Stimulated activated CD4-positive, alpha-beta T cell treated with anti-CD3 and anti-CD28 coated beads, Interleukin-2, amount 100 ng/mL, for 4 hours (primary cell): Measurements from ENCODE around the gene PRR5L.

Experiments
- DNase-seq: peaks from one replicate; pipeline ENCODE4 v3.0.0-alpha.2; 2020; ENCODE audit warnings: low read depth

Gene PRR5L, protein sequence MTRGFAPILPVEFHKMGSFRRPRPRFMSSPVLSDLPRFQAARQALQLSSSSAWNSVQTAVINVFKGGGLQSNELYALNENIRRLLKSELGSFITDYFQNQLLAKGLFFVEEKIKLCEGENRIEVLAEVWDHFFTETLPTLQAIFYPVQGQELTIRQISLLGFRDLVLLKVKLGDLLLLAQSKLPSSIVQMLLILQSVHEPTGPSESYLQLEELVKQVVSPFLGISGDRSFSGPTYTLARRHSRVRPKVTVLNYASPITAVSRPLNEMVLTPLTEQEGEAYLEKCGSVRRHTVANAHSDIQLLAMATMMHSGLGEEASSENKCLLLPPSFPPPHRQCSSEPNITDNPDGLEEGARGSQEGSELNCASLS

DNA sequence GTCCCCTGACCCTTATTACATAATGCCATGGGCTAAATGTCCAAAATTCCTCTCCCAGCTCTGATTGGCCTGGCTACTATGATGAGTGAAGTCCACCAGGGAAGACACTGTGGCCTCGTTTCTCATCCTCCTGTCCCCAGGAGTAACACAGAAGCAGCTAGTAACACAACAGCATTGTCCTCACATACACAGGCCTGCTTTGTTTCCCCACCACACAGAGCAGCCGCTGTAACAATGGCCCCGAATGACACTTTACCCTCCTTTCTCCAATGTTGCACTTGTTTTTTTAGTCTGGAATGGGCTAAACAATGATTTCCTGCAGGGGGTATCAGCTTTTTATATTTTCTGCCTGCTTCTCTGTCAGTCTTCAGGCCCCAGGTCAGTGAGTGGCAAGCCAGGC, at the start of gene PRR5L:
Gene PRR5L (plus strand): TSS at position 363 of the 400 bp plus-strand sequence. CDS start 104,834 bp downstream, outside the sequence.
- DNase-seq: no peak

DNA sequence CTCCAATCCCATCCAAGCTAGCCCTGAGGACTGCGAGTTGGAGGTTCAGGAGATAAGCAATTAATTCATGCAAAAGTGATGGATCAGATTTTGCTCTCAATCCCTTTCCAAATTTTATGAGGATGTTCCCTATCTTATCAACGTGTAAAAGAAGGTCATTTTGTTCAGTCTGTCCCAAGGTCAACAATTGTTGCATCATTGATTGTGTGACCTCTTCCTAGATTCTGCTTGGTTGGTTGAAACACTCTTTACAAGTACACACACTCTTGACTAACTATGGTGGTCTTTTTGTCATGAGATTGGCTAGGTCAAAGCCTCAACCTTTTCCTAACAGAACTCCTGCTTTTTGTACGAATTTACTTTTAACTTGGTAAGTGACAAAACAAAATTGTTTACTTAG, 48.6 kb upstream of the PRR5L start:
- no peak for DNase-seq

DNA sequence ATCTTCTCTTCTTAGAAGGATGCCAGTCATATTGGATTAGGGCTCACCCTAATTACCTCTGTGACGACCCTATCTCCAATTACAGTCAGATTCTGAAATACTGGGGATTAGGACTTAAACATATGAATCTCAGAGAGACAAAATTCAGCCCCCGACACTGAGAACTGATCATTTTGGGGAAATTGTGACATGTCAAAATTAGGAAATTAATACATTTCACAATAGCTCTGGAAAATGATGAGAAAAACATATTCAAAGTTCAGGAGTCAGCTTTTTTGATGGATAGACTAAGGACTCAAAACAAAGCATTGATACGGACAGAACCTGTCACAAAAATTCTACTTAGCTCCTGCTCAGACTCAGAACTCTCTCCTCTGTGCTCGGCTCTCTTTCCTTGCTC, 47.7 kb upstream of the PRR5L start:
- DNase-seq: no peak

DNA sequence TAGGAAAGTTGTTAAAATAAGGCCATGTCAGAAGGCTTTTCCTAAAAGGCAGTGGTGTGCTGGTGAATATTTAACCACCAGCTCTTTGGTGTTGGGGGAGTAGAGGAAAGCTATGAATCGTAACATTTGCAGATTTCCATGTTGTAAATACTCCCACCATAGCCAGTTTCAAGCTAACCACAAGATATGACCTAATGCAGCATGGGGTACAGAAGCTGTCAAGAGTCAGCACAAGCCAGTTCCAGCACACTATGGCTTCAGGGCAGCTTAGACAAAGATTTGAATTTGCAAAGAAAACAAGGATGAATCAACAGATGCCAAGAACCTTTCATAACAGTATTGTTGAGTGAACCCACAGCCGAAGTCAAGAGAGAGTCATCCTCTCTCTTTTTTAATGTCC, 46.8 kb upstream of the PRR5L start:
- no peak for DNase-seq

DNA sequence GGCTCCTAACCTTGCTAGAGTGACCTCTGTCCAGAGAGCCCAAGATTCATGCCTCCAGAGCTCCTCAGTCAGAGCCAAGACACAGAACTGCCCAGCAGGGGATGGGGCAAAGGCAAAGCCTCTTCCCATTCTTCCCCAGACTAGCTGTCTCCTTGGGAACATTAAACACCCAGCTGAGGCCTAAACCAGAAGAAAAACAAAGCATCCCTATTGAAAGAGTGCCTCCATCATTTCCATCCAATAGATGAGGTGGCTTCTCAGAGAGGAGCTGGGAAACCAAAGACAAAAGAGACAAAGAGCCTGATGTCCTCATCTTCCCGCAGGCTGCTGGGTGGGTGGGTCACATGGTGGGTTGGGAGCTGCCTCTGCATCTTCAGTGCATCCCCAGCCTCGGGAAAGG, 44.3 kb upstream of the PRR5L start:
- DNase-seq: no peak

DNA sequence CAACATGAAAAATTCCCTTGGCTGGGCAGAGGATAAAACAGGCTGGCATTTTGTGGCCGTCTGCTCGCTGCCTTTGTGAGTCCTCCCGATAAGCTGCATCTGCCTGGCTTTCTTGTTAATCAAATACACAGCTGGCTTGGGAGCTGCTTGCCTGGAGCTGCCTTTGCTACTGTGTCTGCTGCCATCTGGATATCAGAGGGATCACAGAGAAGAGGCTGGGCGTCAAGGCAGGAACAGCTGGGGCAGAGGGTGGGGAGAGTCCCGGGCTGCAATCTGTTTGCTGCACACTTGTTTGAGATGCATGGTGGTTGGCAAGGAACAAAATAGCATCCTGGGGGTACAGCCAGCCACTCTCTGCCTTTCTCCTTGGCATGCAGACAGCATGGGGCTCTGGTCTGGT, 42.9 kb upstream of the PRR5L start:
- DNase-seq: no peak

DNA sequence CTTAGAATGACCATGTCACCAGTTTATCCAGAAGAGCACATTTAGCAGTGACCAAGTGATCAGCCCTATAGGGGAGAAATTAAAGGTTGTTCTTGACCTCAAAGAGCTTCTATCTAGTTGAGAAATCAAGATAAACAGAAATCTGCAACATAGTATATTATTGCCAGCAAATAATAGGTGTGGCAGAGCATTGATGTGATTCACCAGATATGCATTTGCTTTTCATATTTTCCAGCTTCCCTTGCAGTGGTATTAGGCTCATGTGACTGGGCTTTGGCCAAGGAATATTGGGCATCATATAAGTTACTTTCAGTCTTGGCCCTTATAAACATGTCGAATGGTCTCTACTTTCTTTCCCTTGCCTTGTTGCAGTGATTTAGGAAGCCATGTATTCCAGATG, 41.4 kb upstream of the PRR5L start:
- DNase-seq: no peak

DNA sequence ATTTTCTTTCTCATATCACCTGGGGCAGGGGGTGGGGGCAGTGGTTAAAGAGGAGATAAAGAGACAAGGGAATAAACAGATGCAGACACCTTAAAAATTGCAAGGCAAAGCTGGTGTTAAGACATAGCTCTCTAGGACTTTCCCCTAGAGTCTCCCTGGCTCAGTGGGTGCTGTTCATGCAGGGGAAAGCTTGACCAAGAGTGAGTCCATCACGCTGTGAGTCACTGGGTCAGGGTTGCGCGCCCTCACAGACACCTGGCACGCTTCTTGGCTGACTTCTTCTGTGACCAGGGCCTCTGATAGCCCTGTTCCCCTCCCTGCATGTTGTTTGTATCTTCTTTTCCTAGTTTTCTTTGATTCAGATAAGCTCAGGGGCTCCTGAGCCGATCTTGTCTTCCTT, 38.7 kb upstream of the PRR5L start:
- no peak for DNase-seq

DNA sequence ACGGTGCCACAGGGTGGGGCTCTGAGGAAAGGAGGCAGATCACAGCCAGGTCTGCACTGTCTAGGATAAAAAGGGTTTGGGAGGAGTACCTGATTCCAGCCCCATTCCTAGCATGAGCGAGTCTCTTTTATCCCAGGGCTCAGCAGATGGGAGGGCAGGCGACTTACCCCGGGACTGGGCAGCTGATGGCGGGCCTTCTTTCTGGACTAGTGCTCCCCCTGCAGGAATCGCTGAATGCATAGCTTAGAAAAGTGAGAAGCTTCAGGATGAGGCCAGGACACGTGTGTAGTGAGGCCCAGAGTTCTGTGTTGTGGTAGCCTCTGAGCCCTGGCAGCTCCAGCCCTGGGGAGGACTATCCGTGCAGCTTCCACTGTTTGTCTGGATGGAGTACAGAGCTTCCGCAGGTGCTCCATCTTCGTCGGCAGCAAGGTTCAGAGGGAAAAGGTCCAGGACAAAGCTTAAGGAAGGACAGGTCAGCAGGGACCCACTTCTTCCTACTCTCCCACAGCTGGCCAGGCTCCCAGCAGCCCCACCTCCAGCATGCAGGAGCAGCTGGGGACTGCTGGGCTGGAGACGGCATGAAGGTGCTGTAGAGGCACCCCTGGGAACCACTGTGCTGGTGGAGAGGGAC, 37.2 kb upstream of the PRR5L start:
- no peak for DNase-seq

DNA sequence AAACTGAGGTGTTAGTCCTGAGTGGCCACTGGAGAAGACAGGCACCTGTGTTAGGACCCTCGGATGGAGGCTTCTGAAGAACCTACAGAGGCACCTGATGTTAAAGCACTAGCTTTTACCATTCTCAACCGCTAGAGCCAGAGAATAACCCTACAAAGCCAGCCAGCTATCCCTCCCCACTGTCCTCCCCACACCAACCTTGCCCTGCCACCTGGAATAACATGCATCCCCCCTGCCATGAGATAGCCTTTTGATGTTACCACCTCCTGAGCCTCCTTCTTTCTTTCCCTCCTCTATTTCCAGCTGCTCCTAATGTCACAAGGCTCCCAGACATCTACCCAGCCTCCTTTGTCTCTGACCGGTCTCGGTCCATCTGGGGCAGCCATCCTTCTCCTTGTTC, 35.0 kb upstream of the PRR5L start:
- DNase-seq: no peak

DNA sequence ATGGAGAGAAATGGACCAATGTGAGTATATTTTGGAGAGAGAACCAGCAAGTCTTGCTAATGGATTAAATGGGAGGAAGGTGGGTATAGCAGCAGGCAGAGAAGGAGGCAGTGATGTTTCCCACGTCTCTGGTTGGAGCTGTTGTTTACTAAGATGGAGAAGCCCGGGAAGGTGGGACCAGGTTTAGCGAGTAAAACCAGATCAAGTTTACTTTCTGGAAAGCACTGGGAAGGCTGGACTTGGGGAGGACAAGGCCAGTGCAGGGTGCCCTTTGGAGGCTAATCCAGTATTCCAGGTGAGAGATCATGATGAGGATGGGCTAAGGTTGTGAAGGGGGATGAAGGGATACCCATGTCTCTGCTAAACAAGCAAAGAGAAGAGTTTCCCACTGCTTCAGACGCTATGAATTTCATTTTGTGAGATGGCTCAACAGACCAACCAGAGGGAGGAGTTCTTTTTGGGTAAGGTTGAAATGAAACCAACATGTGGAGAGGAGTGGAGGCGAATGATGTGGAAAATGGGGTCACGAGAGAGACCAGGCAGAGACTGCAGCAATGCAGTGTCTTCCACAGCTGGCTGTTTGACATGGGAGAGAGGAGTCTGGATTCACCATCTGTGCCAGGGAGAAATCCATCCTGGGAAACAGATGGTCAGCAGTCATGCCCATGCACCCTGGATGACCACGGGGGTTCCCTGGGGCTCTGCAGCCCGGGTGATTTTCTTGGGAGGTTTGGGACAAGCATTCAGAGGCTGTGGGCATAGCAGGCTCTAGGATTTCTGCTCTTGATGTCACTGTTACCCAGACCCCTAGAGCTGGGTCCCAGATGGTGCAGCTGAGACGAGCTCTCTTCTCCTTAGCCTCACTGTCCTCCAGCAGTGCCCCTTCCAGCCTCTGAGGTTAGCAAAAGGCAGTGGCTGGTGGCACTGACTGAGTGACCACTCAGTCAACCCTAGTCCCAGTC, 31.8 kb upstream of the PRR5L start:
- DNase-seq: no peak

DNA sequence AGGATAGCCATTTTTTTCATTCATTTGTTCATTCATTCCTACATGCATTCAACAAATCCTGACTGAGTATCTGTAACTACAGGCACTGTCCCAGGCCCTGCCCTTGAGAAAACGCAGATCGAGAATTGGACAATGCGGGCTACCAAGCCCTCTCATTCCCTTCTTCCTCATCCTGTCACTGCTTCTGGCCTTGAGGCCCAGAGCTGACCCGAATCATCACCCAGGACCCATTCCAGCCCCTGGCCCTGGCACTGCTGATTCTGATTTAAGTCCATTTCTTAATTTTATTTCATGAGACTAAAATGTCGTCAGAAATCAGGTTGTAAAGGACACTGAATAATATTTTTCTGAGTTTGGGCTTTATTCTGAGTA, 31.1 kb upstream of the PRR5L start:
- no peak for DNase-seq

DNA sequence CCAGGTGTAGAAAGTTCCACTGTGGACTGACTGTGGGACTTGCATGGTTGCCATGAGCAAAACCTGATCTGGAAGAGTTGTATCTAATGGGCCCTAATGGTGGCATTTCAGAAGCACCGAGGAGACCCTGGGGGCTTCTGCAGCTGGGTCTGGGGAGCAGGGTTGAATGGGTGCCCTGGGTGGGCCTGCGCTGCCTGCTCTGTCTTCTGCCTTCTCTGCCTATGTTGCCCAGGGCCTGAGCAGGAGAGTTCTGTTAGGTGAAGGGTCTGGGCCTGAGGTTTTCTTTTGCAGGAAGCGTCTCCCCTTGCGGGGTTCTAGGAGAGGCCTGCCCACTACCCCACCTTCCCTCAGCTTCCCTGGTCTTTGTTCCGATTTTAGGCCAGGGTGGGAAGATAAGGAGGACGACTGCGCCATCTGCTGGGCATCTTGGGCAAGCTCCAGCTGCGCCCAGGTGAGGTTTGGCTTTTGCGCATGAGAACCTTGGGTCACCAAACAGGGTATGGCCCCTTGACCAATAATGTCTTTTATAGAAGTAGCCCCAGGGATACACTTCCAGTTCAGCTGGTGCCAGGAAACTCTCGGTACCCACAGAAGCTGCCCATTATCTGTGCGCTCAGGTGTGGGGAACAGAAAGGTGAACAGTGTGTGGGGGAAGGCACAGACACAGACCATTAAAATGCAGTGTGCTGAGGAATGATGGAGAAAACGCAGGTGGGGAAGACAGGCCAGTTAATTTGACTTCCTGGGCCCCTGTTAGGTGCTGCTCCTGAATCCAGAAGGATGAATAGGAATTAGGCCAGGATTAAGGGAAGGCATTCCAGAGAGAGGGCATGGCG, 30.1 kb upstream of the PRR5L start:
- peak; percentile 18 for DNase-seq

DNA sequence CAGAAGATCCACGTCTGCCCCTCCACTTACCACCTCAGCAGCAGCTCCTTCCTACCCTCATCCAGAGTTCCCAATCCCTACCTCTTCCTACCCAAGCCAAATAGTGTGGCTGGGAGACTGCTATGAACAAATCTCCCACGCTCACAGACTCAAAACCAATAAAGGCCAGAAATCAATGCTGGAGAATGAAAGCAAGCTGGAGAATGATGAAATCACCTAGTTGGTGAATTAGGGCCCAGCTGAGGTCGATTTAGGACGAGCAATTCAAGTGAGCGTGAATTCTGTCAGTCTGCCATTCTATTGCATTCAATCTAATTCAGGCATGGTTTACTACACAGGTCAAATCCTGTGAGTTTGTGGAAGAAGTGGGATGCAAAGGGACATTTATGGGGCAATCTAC, 29.3 kb upstream of the PRR5L start:
- no peak for DNase-seq

DNA sequence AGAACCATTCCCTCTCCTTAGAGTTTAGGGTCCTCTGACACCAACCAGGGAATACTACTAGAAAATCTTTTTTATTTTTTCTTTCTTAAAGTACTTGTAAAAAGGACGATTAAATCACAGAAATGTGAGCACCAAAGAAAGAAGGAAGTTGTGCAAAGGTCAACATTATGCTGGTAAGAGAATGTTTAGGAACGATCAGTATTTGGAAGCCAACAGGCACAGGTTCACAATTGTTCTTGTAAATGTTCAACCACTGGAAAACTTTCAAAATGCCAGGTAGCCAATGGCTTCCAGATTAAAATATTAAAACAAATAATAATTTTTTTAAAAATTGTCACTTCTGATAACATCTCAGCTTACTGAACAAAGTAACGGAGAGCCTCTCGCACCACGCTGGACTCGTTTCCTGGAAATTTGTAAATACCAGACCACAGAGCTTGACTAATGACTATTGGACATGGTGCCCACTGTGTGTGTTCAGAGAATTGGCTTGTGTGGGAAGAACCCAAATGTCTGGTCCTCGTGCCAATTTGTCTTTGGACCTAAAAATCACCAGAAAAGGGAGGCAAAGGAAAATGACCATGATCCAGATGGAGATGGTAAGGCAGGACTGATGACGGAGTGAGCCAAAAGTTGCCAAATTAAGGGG, 27.6 kb upstream of the PRR5L start:
- no peak for DNase-seq

DNA sequence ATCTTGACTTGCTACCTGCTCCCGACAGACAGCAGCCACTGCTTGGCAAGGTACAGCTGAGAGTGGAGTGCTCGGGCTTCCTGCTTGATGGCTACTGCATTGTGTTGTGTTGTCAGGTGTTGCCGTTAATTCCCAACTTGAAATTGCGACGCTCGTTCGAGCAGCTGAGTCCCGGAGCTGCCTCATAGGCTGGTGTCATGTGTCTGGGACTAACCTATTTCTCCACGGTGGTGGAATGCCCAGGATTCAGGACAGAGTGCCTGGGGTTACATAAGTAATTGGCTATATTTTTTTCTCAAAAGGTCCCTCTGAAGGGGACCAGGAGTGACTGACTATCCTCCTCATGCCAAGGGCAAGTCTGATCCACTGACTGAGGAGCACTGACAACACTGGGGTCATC, 25.4 kb upstream of the PRR5L start:
- no peak for DNase-seq

DNA sequence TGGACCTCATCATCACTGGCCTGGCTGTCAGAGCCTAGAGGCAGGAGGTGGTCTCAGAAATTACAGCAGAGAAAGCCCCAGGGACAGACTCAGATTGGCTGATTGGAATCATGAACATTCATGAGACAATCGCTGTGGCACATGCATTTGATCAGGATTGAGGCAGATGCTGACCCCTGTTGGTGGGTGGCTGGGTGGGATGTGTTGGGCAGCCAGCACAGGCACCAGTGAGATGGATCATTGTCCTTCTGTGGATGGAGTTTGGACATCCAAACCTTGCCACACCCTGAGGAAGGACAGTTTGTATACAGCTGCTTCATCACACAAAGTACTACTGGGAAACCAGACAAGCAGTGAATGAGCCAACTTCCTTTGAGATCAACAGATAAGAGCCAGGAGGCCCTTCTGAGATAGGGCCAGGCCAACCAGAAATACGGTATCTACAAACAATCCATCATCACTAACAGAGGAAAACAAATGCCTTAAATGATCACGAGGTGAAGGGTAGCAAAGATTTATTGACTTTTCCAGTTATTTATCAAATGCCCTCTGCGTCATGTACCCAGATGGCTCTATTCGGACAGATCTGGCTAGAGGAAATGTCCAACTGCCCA, 24.2 kb upstream of the PRR5L start:
- no peak for DNase-seq

DNA sequence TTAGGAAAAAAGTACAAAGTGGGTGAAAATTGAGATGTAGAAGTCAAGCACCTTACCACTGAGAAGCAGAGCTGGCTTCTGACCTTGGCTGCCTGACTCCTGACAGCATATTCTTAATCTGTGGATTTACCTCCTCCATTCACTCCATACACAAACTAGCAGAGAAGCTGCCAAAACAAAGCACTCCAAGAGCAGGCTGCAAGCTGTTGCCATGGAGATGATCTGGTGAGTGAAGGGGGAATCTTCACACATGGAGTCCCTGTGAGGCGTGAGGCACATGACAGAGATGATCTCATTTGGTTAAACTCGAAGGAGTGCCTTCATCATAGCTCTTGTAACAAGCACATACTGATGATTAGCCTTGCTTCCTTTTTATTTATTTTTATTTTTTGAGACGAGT, 23.0 kb upstream of the PRR5L start:
- no peak for DNase-seq

DNA sequence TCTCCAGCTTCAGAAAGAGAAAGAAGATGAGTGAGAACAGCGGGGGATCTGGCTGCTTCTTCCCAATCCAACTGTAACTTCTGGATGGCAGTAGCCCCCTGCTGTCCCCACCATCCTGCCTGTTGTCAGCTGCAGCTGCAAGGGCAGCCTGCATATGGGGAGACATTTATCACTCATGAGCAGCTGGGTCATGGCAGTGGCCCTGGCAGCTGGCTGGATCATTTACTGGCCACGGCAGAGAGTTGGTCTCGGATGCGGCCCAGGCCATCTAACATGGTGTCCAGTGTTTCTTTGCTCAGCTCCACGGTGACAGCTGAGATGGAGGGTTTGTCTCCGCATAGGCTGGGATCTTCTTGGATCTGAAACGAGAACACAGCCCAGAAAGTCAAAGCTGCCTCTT, 21.7 kb upstream of the PRR5L start:
- no peak for DNase-seq

DNA sequence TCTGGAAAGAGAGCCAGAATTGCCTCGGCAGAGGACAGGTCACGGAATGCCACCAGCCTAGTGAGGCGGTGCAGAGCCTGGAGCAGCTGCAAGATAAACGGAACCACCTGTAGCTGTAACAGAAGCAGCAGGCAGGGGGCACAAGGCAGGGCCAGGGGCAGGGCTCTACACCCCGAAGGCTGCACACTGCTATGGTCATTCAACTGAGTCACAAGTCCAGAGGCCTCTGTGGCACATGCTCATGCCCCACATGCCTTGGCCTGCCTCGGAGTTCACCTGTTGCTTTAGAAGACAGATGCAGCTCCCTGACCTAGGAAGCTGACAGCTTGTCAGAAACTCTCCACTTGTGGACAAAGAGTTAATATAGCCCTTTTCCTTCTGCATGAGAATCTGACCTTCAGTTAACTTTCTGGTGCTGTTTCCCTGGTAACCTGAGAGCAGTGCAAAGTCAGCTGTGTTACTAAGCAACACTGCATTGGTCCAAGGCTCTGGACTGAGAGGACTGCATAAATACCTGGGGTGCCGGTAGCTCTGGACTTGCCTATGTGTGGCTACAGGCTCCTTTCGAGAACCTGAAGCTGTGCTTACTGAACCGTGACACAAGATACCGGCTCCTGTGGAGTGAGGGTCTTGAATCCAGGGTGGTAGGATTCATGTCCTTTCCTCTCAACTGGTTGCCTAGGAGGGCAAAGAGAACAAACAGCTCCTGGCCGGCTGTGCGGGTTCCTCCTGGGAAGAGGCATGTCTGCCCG, 17.4 kb upstream of the PRR5L start:
- DNase-seq: no peak
